Right lobe of liver (tissue), 6 donors: ENCODE results near the gene SIRPD. TPM values are rescaled to one million over a fixed set of nuclear protein-coding genes. Genes with fewer than 3 reads are reported as not detected.
"Not testable (repeated sequence)": the region's sequence is repeated elsewhere in the genome, so short reads cannot be mapped to it uniquely, and the experiment has no call there.

ENCODE experiments used
- ATAC-seq, 4 donors: fragments of 200-7000 bp; cut with Tn5 transposase; one replicate each; pipeline ENCODE4 v1.9.1; 2020; ENCODE audit warnings: mild to moderate bottlenecking in 4 of 4, moderate library complexity in 4 of 4
- DNase-seq, 3 donors: peaks; one replicate each; pipeline ENCODE4 v3.0.0-alpha.2; 2020
- H3K27ac ChIP-seq, 3 donors: fragments of 200-600 bp; one replicate each; pipeline ENCODE4 v1.8.0; 2022
- H3K27me3 ChIP-seq, 2 donors: fragments of 200-600 bp; one replicate each; pipeline ENCODE4 v1.8.0; 2022
- H3K36me3 ChIP-seq, 4 donors: fragments of 200-600 bp; sonication (generic) in 1 of 4; one replicate each; pipeline versions ENCODE4 v1.5.1 to v1.8.0; 2017 to 2022; ENCODE audit warnings: control low read depth in 1 of 4
- H3K4me1 ChIP-seq, 4 donors: fragments of 200-600 bp; sonication (generic) in 1 of 4; one replicate each; pipeline versions ENCODE4 v1.5.1 to v1.8.0; 2017 to 2022; ENCODE audit warnings: control low read depth in 1 of 4
- H3K4me3 ChIP-seq, 3 donors: fragments of 200-600 bp; one replicate each; pipeline ENCODE4 v1.8.0; 2022
- H3K9me3 ChIP-seq, 4 donors: fragments of 200-600 bp; sonication (generic) in 1 of 4; one replicate each; pipeline versions ENCODE4 v1.5.1 to v1.8.0; 2017 to 2022; ENCODE audit warnings: control low read depth in 1 of 4
- CTCF ChIP-seq, 4 donors: fragments of 200-600 bp in 3 of 4; fragments of 450-650 bp in 1 of 4; IDR thresholded peaks; one replicate each; pipeline versions ENCODE4 v1.5.1 to v1.8.0; 2016 to 2022; ENCODE audit warnings: antibody characterized with exemption in 4 of 4, mild to moderate bottlenecking in 2 of 4
- POLR2A ChIP-seq: fragments of 450-650 bp; IDR thresholded peaks from one replicate; pipeline ENCODE4 v1.6.1; 2017; ENCODE audit warnings: antibody characterized with exemption, mild to moderate bottlenecking
- WGBS: methylation state at CpG from one replicate; pipeline ENCODE4 v1.1.6; 2018; ENCODE audit warnings: low coverage, low lambda C conversion rate; ENCODE audit not compliant: insufficient coverage; ENCODE audit errors: missing lambda C conversion rate; 5-methylcytosine and 5-hydroxymethylcytosine counted together
- intact Hi-C, 2 donors: fragments of 100-400 bp; cut with DNase I; formaldehyde crosslinking; loops; one replicate each; pipeline versions ENCODE4 v1.11.2 to v1.14.1; 2022
- total RNA-seq, 6 experiments: library from RNA; depleted of rRNA in 2 of 6; stranded (reverse); fragments of >200 nt in 2 of 6; fragmentation: NEBNext Ultra II Directional in 3 of 6; extraction: Animal tissue kit (Norgen Biotek cat#: 25700) in 3 of 6; gene quantifications; one replicate each; pipeline versions ENCODE4 v1.1.0 to v1.2.4, GENCODE V29; 2016 to 2023
- donor health status: DM: no; HTN: yes; CAD: no.
- donor health status: DM: no; HTN: no; CAD: no.
- donor health status: DM: no; HTN: no; CAD: no.
- donor health status: DM: no; HTN: yes; CAD: no.
- donor health status: DM: no; HTN: yes; CAD: no.

SIRPD gene
- total RNA-seq, 6 experiments from 2014 or later: not detected

- intact Hi-C loops: no loop called here
- Histone ChIP-seq H3K4me3 (no peak overlapping the region), H3K9me3 (no peaks in the 10 kb centered on the region), H3K4me1 (no peaks in the 10 kb centered on the region), H3K36me3 (no peaks in the 10 kb centered on the region), H3K27me3 (no peaks in the 10 kb centered on the region), H3K27ac (no peak overlapping the region)
- ATAC-seq (no peak), DNase-seq (no peak)
- no peak for TF ChIP-seq POLR2A
- TF ChIP-seq CTCF (IDR thresholded peaks at IDR 0.05): no peak
- WGBS: 60% methylated on average over 1 of the region's 3 CpGs
Measured at GRCh38 chr20:1587781-1588532, 30.5 kb upstream of the SIRPD start.

GRCh38 chr20:1579488-1579887 is 22.0 kb upstream of the SIRPD start:
- intact Hi-C loops: no loop called here
- no peaks in the 10 kb centered on the region for H3K4me1 ChIP-seq

GRCh38 chr20:1577906-1578305 is 20.4 kb upstream of the SIRPD start:
- H3K36me3 ChIP-seq: no peaks in the 10 kb centered on the region
- no peaks in the 10 kb centered on the region for H3K9me3 ChIP-seq
- TF ChIP-seq CTCF (IDR thresholded peaks at IDR 0.05) (no peak), POLR2A (no peak)
- ATAC-seq (no peak), DNase-seq (no peak)
- no peaks in the 10 kb centered on the region for H3K27me3 ChIP-seq
- no peak overlapping the region for H3K27ac ChIP-seq
- no peaks in the 10 kb centered on the region for H3K4me1 ChIP-seq
- WGBS: no CpG with 5 or more reads among the region's 4 CpGs
- no peak overlapping the region for H3K4me3 ChIP-seq
- intact Hi-C loops: no loop called here

More at GRCh38 chr20:1579488-1579887, 22.0 kb upstream of the SIRPD start:
- TF ChIP-seq CTCF (IDR thresholded peaks at IDR 0.05) (no peak), POLR2A (no peak)
- no peak overlapping the region for H3K27ac ChIP-seq
- no peak overlapping the region for H3K4me3 ChIP-seq
- 57% methylated on average over 1 of the region's 6 CpGs for WGBS
- H3K27me3 ChIP-seq: no peaks in the 10 kb centered on the region
- H3K36me3 ChIP-seq: no peaks in the 10 kb centered on the region
- no peaks in the 10 kb centered on the region for H3K9me3 ChIP-seq
- no peak for DNase-seq
- ATAC-seq: no peak

- H3K4me1 ChIP-seq, DNase-seq, H3K27me3 ChIP-seq, intact Hi-C loops, ATAC-seq, H3K36me3 ChIP-seq, H3K27ac ChIP-seq, H3K9me3 ChIP-seq, H3K4me3 ChIP-seq: not testable (repeated sequence)
- 23% methylated on average over 2 of the region's 2 CpGs for WGBS
Measured at GRCh38 chr20:1577313-1577712, 19.8 kb upstream of the SIRPD start.

GRCh38 chr20:1576641-1577040 is 19.1 kb upstream of the SIRPD start:
- H3K36me3 ChIP-seq: no peaks in the 10 kb centered on the region
- intact Hi-C loops: no loop called here
- no peak for DNase-seq

GRCh38 chr20:1576003-1576402 is 18.5 kb upstream of the SIRPD start:
- H3K4me1 ChIP-seq, intact Hi-C loops, H3K27me3 ChIP-seq, ATAC-seq, H3K9me3 ChIP-seq, DNase-seq, H3K27ac ChIP-seq, H3K4me3 ChIP-seq, H3K36me3 ChIP-seq: not testable (repeated sequence)
- WGBS: no CpG with 5 or more reads among the region's 1 CpG

More at GRCh38 chr20:1576641-1577040, 19.1 kb upstream of the SIRPD start:
- H3K4me1 ChIP-seq: no peaks in the 10 kb centered on the region
- no peak overlapping the region for H3K4me3 ChIP-seq
- no peak for ATAC-seq
- H3K27me3 ChIP-seq: no peaks in the 10 kb centered on the region
- 69% methylated on average over 2 of the region's 3 CpGs for whole genome bisulfite sequencing
- TF ChIP-seq POLR2A: no peak
- TF ChIP-seq CTCF (IDR thresholded peaks at IDR 0.05): no peak
- no peaks in the 10 kb centered on the region for H3K9me3 ChIP-seq
- H3K27ac ChIP-seq: no peak overlapping the region

GRCh38 chr20:1571583-1571982 is 14.1 kb upstream of the SIRPD start:
- intact Hi-C loops, ATAC-seq, H3K36me3 ChIP-seq, H3K27me3 ChIP-seq, H3K4me3 ChIP-seq, H3K9me3 ChIP-seq, H3K27ac ChIP-seq, DNase-seq, H3K4me1 ChIP-seq: not testable (repeated sequence)
- 29% methylated on average over 1 of the region's 8 CpGs for WGBS
